Measurements from ENCODE around the gene TINCR.
A peak's percentile ranks its signal among the peaks of the same experiment; 100 is the strongest.
"Not testable (repeated sequence)": the region's sequence is repeated elsewhere in the genome, so short reads cannot be mapped to it uniquely, and the experiment has no call there.

Gene TINCR

DNA sequence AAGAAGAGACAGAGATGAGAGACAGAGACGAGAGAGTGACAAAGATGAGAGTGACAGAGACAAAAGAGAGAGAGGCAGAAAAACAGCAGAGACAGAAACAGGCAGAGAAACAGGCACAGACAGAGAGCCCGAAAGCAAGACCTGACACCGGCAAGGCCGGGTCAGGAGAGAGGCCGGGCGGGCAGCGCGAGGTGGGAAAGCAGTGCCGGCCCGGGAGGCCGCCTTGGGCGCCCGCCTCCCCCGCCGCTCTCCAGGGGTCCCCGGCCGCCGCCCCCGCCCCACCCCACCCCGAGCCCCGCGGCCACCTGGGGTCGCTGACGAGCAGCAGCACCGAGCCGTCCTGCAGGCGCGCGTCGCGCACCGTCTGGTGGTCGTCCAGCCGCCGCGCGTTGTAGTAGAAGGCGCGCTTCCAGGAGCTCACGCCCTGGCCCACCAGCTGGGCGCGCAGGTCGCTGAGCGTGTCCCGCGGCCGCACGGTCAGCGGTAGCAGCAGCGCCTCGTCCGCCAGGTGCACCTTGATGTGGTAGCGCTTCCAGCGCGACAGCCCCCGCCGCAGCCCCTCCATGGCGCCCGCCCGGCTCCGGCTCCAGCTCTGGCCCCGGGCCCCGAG, at the start of gene TINCR:
Gene TINCR, minus strand, starts transcription at position 594 of the 610 bp plus-strand sequence.
- DNase-seq = no peak

DNA sequence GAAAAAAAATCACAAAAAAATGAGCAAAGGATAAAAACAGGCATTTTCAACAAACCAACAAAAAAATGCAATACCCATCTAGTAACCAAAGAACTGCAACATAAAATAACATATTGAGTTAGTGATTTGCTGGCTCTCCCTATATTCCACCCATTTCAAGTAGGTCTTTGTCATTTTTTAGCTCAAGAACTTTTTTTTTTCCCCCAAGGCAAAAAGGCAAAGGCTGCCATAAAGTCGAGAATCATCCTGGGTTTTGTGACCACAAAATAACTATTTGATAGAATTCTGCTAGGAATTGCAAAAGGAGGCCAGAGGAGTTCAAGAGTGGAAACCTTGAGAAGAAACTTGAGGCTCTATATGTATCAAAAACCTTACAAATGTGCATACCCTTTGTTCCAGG, 49.3 kb upstream of the TINCR start:
- DNase-seq = no peak

DNA sequence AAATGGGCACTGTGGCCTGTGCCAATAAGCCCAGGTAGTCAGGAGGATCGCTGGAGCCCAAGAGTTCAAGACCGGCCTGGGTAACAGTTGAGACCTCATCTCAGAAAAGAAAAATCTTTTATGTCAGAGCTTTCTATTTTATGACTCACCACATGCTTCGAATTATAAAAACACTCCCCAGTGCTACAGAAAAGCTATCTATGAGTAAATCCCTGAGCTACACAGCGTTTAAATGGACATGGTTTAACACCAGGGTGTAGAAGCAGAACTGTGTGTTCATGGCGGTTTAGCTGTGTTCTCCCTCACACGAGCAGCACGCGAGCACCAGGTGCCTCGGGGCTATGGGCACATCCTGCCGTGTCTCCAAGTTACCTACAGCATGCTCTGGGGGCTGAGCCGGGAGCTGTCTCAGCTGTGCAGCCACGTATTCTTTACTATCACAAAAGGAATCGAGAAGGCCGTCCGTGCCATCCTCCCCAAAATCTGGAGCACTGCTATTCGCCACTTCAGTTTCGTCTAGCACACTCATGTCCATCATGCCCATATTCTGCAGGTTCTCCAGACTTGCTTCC, 48.1 kb upstream of the TINCR start:
- no peak for DNase-seq

DNA sequence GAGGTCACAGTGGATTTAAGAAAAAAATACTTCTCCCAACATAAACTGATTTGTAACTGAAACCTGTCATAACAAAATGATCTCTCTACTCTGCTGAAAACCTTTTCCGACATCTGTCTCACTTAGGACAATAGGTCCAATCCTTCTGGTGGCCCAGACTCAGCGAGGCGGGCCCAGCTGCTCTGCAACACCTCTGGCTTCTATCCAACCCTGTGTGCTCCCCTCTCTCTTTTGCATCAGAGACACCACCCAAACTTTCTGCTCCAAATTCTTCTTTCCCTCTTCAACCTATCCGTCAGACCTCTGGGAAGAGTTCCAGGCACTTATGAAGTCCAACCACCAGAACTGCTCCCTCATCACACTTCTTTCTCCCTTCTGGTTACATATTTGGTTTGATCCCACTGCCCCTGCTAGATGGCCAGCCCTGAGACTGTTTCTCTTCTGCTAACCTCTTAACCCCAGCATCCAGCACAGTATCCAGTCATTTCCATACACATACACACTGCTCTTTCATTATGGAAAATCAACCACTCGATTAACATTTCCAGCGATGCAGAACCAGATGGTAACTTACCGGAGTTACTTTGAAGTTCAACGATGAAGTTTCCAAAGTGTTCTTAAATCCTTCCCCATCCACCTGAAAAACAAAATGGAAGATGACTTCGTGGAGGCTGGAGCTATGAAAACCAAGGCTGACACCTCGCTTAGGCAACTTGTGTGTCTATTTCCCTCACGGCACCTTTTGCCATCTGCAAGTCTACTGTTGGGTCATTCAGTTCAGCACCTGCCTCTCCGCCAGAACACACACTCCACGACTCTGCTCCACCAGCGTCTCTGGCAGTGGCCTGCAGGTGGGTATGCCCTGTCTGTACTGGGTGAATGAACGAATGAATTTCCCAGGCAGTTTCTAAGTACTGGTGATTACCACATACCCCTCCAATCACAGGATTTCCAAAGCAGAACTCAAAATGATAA, 45.4 kb upstream of the TINCR start:
- no peak for DNase-seq

DNA sequence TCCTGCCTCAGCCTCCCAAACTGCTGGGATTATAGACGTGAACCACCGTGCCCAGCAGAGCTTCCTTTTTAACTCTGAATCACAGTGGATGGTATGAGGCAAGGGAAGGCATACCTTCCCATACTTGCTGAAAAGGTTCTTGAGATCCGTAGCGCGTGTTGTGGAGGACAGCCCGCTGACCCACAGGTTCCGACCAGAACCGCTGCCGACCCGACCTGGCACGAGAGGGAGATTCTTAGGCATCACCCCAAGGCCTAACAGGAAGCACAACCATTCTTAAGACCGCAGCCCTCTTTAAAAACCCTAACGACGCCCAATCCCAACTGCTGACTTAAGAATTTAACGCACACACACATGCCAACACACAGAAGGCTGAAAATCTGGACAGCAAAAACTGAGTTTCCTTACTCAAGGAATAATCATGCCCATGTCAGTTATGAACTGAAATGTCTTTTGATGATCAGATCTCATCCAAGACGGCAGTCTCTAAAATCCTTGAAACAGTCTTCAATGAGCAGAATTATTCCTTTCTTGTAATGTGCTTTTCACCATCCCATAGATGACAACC, 42.2 kb upstream of the TINCR start:
- no peak for DNase-seq

DNA sequence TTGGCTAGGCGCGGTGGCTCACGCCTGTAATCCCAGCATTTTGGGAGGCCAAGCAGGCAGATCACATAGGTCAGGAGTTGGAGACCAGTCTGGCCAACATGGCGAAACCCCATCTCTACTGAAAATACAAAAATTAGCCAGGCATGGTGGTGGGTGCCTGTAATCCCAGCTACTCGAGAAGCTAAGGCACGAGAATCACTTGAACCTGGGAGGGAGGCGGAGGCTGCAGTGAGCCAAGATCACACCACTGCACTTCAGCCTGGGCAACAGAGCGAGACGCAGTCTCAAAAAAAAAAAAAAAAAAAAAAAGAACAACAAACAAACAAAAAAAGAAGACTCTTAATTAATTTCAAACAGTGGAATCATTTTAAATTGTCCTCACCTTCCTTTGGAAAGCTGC, 41.0 kb upstream of the TINCR start:
- DNase-seq = not testable (repeated sequence)

DNA sequence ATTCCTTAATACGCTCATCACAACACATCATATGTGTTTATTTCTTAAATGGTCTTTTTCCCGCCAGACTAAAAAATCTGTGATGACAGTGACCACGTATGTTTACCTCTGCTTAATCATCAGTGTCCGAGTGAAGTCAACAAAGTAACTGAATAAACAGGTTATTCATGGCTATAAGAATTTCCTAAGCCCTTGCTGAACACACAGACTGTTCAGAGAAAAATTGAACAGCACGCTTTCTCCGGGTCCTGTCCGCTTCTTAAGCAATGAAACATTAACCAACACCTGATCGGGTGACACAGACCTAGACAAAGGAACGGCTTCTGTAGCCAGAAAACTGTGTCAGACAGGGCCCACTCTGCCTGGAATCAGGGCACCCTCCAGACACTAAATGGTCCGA, 40.5 kb upstream of the TINCR start:
- no peak for DNase-seq

DNA sequence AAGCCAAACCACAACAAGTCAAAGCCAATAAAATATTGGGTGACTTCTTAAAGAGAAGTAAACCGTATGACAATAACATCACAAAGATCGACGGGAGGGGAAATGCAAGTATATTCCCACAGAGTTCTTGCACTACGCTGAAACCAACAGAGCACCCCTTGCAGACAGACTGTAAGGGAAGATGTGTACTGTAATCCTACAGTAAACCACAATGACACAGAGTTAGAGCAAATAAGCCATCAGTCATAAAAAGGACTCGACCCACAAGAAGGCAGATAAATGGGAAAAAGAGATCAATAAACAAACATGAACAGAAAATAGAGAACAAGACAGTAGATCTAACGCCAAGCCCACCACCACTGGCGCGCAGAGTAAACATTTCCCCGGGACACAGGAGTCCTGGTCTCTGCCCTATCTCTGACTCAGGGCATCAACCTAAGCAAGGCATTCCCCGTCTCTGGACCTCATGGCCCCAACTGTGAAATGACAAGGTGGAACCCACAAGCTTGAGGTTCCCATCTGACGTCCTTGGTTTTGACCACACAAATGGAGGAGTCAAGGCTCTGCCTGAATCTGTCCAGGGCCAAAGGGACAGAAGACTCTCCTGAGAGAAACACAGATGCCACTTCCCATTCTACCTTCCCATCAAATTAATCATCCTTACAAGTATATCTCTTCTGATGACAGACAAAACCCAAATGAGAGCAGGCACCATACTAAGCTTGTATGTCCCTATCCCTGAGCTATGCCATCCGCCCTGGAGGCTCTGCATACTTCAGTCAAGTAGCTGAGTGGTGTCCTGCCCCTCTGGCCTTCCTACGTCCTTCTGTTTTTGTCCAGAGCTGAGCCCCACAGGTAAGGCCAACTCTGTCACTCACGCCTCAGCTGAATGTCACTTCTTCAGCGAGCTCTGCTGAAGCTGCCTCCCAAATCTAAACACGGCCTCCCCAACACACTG, 39.8 kb upstream of the TINCR start:
- DNase-seq = no peak

DNA sequence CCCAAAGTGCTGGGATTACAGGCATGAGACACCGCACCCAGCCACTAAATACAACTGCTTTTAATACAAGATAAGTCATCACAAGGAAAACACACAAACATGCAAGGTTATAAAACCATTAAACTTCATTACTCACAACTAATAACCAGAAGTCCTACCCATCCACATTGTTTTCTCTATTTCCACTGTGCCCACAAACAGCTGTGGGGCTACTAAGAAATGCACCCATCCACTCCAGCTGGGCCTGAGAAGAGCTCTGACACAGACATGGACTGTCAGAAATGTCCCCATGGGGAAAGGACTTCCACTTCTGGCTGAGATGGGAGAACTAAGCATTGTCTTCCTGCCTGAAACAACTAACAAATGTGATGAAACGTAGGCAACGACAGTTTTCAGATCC, 37.6 kb upstream of the TINCR start:
- no peak for DNase-seq

DNA sequence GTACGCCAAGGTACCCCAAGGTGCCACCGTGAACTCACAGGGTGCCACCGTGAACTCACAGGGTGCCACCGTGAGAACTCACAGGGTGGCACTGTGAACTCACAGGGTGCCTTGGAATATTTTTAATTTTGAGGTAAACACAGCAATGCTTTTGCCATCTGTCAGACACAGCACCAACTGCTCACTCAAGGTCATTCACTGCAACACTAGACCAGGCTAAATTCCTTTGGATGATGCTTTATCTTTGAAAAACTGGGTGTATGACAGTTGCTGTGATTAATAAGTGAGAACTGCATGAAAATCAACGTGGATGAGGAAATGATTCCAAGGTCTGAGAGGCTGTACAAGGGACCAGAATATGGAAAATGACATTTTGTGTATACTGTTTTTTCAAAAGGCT, 35.9 kb upstream of the TINCR start:
- DNase-seq = peak; percentile 10

DNA sequence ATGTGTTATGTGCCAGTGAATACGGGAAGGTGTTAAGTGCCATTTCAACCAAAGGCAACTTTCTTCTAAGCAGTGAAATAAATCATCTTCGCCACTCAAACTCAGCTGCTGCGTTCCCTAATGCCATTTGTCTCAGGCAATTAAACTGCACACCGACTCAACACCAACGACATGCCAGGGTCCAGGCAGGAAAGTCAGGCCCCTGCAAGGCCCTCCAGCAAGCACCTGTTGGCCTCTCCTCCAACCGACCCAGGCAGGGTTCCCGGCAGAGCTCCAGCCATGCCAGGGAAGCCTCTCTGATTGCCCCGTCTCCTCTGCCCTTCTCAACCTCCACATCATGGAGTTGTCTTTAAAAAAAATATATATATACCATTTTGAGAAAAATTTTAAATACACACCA, 33.0 kb upstream of the TINCR start:
- DNase-seq = no peak

DNA sequence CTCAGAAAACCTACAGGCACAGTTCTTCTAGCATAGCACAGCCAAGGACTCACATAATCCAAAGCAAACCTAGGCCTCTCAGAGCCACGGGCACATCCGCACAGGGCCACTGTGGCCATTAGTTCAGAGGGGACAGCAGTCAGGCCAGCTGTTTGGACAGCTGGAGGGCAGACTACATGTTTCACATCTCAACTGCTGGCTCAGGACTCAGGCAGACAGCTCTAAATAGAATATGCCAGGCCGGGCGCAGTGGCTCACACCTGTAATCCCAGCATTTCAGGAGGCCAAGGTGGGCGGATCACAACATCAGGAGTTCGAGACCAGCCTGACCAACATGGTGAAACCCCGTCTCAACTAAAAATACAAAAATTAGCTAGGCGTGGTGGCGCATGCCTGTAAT, 28.0 kb upstream of the TINCR start:
- no peak for DNase-seq

DNA sequence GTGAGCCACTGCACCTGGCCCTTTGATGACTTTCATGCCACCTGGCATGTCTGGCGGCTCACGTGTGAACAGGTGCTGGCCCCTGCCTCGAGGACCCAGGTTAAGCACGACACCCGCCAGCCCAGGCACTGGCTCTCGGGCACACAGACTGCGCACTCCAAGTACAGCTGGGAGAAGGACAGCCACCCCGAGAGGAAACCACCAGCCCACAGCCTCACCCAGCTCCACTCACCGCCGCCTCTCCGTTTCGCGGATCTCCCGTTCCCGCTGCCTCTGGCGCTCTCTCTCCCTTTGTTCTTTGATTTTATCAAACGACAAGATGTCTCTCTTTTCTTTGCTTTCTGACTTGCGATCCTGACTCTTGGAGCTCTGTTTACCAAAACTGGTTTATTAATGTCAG, 27.4 kb upstream of the TINCR start:
- DNase-seq = no peak

DNA sequence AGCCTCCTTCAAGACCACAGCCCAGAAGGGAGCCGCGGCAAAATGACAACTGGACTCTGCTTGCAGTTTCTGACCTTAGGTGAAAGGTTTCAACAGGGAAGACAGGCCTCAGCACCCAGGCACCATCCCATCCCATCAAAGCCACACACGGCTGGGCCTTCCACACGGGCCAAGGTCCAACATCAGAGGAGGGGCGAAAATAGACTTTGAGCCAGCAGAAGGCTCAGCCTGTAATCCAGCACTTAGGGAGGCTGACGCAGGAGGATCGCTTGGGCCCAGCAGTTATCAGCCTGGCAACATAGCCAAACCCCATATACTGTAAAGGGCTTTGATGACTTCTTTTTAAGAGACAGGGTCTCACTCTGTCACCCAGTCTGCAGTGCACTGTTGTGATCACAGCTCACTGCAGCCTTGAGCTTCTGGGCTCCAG, 26.8 kb upstream of the TINCR start:
- no peak for DNase-seq

DNA sequence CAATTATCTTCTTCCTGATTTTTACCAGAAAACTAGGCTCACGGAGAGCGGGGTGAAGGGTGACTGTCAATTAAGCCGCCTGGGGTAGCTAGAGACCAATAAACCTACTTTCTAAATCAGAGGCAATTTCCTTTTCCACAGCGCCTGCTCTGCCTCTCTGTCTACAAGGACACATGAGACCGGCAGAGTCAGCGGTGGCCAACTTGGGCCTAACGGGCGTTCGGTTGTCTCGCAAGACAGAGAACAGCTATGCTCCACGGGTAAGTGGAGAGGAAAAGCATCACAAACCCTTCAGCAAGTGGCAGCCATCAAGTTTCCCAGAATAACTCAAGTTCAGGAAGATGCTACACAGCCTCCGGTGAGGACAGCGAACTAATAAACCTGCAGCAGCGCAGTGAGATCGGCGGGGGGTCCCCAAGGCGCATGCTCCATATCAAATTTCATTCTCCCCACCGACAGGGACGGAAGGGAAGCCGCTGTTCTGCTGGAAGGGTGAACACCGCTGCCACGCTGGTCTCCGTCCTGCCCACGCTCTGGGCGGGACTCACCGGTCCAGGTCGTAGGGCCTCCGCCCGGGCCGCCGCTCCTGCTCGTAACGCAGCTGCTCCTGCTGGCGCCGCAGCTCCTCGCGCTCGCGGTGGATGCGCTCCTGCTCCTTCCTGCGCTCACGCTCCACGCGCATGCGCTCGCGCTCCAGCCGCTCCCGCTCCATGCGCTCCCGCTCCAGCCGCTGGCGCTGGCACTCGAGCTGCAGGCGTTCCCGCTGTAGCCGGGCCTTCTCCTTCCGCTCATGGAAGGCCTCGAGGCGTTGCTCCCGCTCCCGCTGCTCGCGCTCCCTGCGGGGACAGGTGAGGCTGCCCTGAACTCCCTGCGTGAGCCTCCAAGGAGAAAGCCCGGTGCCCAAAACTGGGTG, 25.8 kb upstream of the TINCR start:
- no peak for DNase-seq

DNA sequence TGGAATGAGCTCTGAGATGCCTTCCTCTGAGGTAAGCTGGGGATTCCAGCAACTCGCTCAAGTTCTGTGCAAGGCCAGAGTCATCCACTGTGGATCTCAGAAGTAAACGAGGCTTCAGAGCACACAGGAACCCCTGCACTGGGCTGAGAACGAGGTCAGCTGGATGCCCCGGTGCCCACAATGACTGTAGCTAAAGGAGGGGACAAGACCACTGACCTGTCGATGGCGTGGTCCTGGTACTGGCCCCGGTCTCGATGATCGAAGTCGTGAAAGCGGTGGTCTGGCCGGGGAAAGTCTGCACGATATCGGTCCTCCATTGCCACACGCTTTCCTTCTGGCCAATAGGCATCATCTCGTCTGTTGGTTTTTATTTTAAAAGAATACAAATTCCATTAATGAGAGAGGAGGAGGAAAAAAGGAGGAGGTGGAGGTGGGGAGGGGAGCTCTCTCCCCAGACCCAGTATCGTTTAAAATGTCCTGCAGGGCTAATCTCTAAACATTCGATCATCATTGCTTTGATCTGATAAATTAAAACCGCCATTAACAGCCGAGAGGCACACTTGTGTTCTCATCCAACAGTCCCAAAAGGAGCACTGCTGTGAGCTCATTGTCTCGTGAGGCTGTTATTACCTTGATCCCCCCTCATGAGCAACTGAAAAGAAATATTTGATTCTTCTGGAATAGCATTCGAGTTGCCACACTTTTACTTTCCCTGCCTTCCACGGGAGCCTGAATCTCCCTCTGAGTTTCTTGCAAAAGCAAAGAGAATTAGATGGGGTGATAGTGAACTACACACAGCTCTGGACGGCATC, 25.0 kb upstream of the TINCR start:
- no peak for DNase-seq

DNA sequence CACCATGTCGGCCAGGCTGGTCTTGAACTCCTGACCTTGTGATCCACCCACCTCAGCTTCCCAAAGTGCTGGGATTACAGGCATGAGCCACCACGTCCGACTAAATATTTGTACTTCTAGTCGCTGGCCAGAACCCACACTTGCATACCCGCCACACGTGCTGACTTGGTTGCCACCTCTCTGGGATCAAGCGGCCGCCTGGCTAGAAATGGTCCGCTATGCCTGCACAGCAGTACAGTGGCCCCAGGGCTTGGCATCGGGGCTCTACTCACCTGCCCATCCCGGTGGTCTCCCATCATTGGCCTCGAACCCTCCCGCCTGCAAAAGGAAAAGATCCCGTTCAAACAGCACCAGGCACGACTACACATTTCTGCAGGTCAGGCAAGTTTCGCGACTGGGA, 23.7 kb upstream of the TINCR start:
- DNase-seq = no peak

DNA sequence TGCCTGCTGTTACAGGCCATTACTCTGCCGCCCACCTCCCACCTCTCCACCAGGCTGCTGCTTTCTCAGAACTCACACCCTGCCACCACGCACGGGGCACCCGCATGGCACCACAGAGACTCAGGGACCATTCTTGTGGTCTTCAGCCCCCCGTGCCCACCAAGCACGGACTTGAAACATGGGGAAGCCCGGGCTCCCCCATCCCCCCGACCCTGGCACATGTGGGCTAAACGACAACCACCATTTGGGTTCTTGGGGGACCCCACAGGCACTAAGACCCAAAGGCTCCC, 23.1 kb upstream of the TINCR start:
- DNase-seq = no peak

DNA sequence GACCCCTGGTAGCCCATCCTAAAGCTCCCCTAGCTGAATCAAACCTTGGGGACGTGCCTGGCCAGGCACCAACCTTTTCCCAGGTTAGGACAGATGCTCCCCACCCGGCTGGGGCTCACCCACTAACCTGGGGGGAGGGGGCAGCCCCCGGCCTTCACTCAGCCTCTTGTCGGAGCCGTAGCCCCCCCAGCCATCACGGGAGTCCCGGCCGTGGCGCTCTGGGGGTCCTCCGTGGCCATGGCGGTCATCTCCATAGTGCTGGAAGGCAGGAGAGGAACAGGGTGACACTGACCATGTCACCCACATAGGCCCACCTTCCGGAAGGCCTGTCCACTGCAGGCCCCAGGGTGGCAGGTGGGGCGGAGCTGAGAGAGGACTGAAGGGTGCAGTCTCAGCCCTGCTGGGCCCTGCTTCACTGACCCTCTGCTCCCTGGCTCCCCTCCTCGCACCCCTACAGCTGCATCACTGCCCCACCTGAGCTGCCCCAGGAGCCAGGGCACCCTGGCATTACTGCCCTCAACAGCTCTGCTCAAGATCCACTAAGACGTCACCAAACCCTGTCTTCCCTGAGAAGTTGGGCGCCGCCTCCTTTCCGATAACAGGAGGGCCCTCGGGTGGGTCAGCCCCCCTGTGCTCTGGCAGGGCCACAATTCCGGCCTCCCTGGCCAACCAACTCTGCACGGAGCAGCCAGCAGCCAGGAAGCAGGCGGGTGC, 22.6 kb upstream of the TINCR start:
- DNase-seq = no peak

Data from NCI-H1694 treated with DMSO at 0.1 percent for 48 hours (cell line).